GM12878 (cell line): ENCODE measurements around the gene RPS6KC1. TPM values are rescaled to one million over a fixed set of nuclear protein-coding genes. Genes with fewer than 3 reads are reported as not detected.

ENCODE experiments used
- ATAC-seq: fragments of 200-7000 bp; cut with Tn5 transposase; 3 replicates; pipeline ENCODE4 v1.9.1; 2020; ENCODE audit warnings: mild to moderate bottlenecking, moderate library complexity
- BruUV-seq: library from RNA; stranded (reverse); fragments of 400-500 nt; replicated peaks from 2 replicates; lab custom pipeline; 2021; lab: Mats Ljungman, UMichigan
- CTCF ChIA-PET: fragments of 300-600 bp; sonication (Branson Sonifier 250); formaldehyde crosslinking; extraction: SDS; loops from one replicate; lab custom pipeline; 2021; ENCODE audit warnings: inconsistent platforms; lab: Yijun Ruan, JAX
- POLR2A ChIA-PET: fragments of 350-600 bp; formaldehyde crosslinking; extraction: SDS; loops from one replicate; lab custom pipeline; 2021; ENCODE audit warnings: inconsistent platforms; lab: Charles Lee
- RAD21 ChIA-PET: fragments of 300-600 bp; sonication (Branson Sonifier 250); formaldehyde crosslinking; loops from one replicate; lab custom pipeline; 2023; ENCODE audit warnings: antibody characterized with exemption; ENCODE audit not compliant: unreplicated experiment; lab: Charles Lee
- SMC1A ChIA-PET: fragments of 300-600 bp; sonication (Branson Sonifier 250); formaldehyde crosslinking; loops from one replicate; lab custom pipeline; 2023; ENCODE audit not compliant: unreplicated experiment, uncharacterized antibody; lab: Charles Lee
- DNase-seq: peaks from one replicate; pipeline ENCODE4 v3.0.0-alpha.2; 2011; ENCODE audit warnings: low read depth, low spot score
- FAIRE-seq: peaks from 3 replicates; lab custom pipeline; 2011; peaks lifted over from hg19 to GRCh38; lab: Jason Lieb, UNC
- H2AFZ ChIP-seq: 2 replicates; pipeline ENCODE4 v1.6.0; 2011; ENCODE audit warnings: low read depth, low read length, control low read depth; ENCODE audit not compliant: control insufficient read depth
- H3K27ac ChIP-seq: 2 replicates; pipeline ENCODE4 v1.5.1; 2011; ENCODE audit warnings: control low read depth; ENCODE audit not compliant: control insufficient read depth, insufficient read depth
- H3K27me3 ChIP-seq, 2 experiments: replicated peaks in 1 of 2; 2 replicates each; pipeline versions ENCODE4 v1.6.0 to v1.6.1; 2011; ENCODE audit warnings: low read length in 1 of 2; ENCODE audit not compliant: control insufficient read depth in 2 of 2, insufficient read depth in 2 of 2
- H3K36me3 ChIP-seq, 2 experiments: 2 replicates each; pipeline ENCODE4 v1.5.1; 2011; ENCODE audit warnings: low read length in 1 of 2; ENCODE audit not compliant: control insufficient read depth in 2 of 2, insufficient read depth in 2 of 2
- H3K4me1 ChIP-seq: 2 replicates; pipeline ENCODE4 v1.6.1; 2011; ENCODE audit warnings: mild to moderate bottlenecking, low read length, moderate library complexity, mixed read lengths; ENCODE audit not compliant: control insufficient read depth, insufficient read depth
- H3K4me2 ChIP-seq: 2 replicates; pipeline ENCODE4 v1.6.0; 2011; ENCODE audit warnings: control low read depth; ENCODE audit not compliant: control insufficient read depth, insufficient read depth
- H3K4me3 ChIP-seq: fragments of 200-600 bp; sonication (generic); 2 replicates; pipeline ENCODE4 v1.5.1; 2016
- H3K79me2 ChIP-seq: 2 replicates; pipeline ENCODE4 v1.6.0; 2011; ENCODE audit warnings: low read length; ENCODE audit not compliant: control insufficient read depth, insufficient read depth
- H3K9ac ChIP-seq: 2 replicates; pipeline ENCODE4 v1.8.0; 2011; ENCODE audit warnings: low read length, control low read depth, mixed read lengths; ENCODE audit not compliant: control insufficient read depth, insufficient read depth
- H3K9me3 ChIP-seq: replicated peaks from 3 replicates; pipeline ENCODE4 v1.5.1; 2011; ENCODE audit warnings: mild to moderate bottlenecking, low read length; ENCODE audit not compliant: control insufficient read depth, insufficient read depth
- H4K20me1 ChIP-seq: 2 replicates; pipeline ENCODE4 v1.6.0; 2011; ENCODE audit not compliant: control insufficient read depth, insufficient read depth
- ATF7 ChIP-seq: fragments of 450-650 bp; IDR thresholded peaks from 2 replicates; pipeline ENCODE4 v1.6.1; 2016; ENCODE audit warnings: low read depth, mild to moderate bottlenecking
- BMI1 ChIP-seq: fragments of 450-650 bp; IDR thresholded peaks from 2 replicates; pipeline ENCODE4 v1.6.1; 2016; ENCODE audit warnings: mild to moderate bottlenecking, moderate library complexity, borderline replicate concordance
- CBX3 ChIP-seq: fragments of 200-600 bp; sonication (generic); IDR thresholded peaks from 2 replicates; pipeline ENCODE4 v1.6.1; 2016; ENCODE audit warnings: low read depth, borderline replicate concordance
- CEBPB ChIP-seq, 2 experiments: fragments of 150-350 bp in 1 of 2; IDR thresholded peaks; 2 replicates each; pipeline ENCODE4 v1.6.1; 2012 to 2014; ENCODE audit warnings: low read depth in 2 of 2, low read length in 2 of 2, borderline replicate concordance in 1 of 2, inconsistent platforms in 1 of 2
- CREB1 ChIP-seq: IDR thresholded peaks from 2 replicates; pipeline ENCODE4 v1.6.1; 2012; ENCODE audit warnings: low read depth, mild to moderate bottlenecking, inconsistent platforms
- HDAC6 ChIP-seq: fragments of 200-600 bp; sonication (generic); IDR thresholded peaks from one replicate; pipeline ENCODE4 v1.8.0; 2017; ENCODE audit warnings: antibody characterized with exemption; ENCODE audit not compliant: unreplicated experiment
- IRF4 ChIP-seq: IDR thresholded peaks from 2 replicates; pipeline ENCODE4 v1.6.1; 2011; ENCODE audit warnings: low read depth, low read length
- SREBF2 ChIP-seq: IDR thresholded peaks from 2 replicates; pipeline ENCODE4 v1.6.1; 2012; ENCODE audit warnings: mild to moderate bottlenecking, low read length
- ZBTB4 ChIP-seq: fragments of 450-650 bp; formaldehyde crosslinking; IDR thresholded peaks from 2 replicates; pipeline ENCODE4 v1.4.0; 2022; ENCODE audit warnings: mild to moderate bottlenecking, moderate library complexity
- ZNF687 ChIP-seq: fragments of 450-650 bp; IDR thresholded peaks from 2 replicates; pipeline ENCODE4 v1.6.1; 2017; ENCODE audit warnings: mild to moderate bottlenecking, moderate library complexity
- WGBS: methylation state at CpG from one replicate; pipeline ENCODE4 v1.1.6; 2016; ENCODE audit warnings: low lambda C conversion rate; ENCODE audit not compliant: insufficient replicate concordance, insufficient coverage; ENCODE audit errors: missing lambda C conversion rate; 5-methylcytosine and 5-hydroxymethylcytosine counted together
- in situ Hi-C: fragments of 300-500 bp; cut with MboI; formaldehyde crosslinking; loops from 9 replicates; pipeline ENCODE4 v1.14.3; 2018; ENCODE audit warnings: mixed read lengths
- intact Hi-C: fragments of 100-400 bp; cut with micrococcal nuclease; formaldehyde crosslinking; loops from one replicate; pipeline ENCODE4 v1.14.2; 2022; ENCODE audit not compliant: unreplicated experiment
- polyA plus RNA-seq, 11 experiments: library from polyadenylated mRNA; depleted of rRNA in 4 of 11; unstranded in 6 of 11; stranded (reverse) in 5 of 11; fragments of >200 nt; fragmentation: Nextera tagmentation in 4 of 11; fragmentation: Illumina TruSeq in 1 of 11; extraction: Ambion mirVana in 4 of 11; extraction: Trizol in 1 of 11; gene quantifications; 1 replicate in 1 of 11; 2 replicates in 10 of 11; pipeline versions ENCODE4 v1.2.1 to v1.2.3, GENCODE V29; 2011 to 2016; ENCODE audit warnings: inconsistent platforms in 2 of 11, missing spikeins in 2 of 11, low read depth in 1 of 11
- total RNA-seq, 4 experiments: library from RNA; depleted of rRNA in 3 of 4; stranded (reverse); fragments of >200 nt in 3 of 4; fragmentation: Illumina TruSeq in 1 of 4; extraction: Trizol in 1 of 4; gene quantifications; 2 replicates each; pipeline versions ENCODE4 v1.2.1 to v1.2.3, GENCODE V29; 2013 to 2021
- TF ChIP-seq, protein P1 (sequence below): IDR thresholded peaks from 2 replicates; pipeline ENCODE4 v1.6.1; 2011; ENCODE audit warnings: borderline replicate concordance, low read depth, mild to moderate bottlenecking, moderate library complexity, low read length; ENCODE audit not compliant: insufficient read depth, poor library complexity, severe bottlenecking

RPS6KC1 gene
- total and polyA plus RNA-seq, 10 of the 15 experiments (the other 5 are each of a cell fraction or from before 2014, with no cell fraction given), result 2.9 to 17.3 (median 12.2) TPM

GRCh38 chr1:213162862-213163261, 111.8 kb downstream of the RPS6KC1 start:
- no peak for ATAC-seq

More at GRCh38 chr1:213162862-213163261, 111.8 kb downstream of the RPS6KC1 start:
- CTCF ChIA-PET, result interaction anchor here (1.1 kb wide), 1 partner anchor 40 kb away, joined by 3 read pairs; no protein-coding TSS in a partner anchor
- FAIRE-seq (no peak), DNase-seq (no peak)
- in situ Hi-C loops, result no loop called here
- TF ChIP-seq SREBF2 (no peak), IRF4 (no peak), ZNF687 (no peak), ZBTB4 (no peak), CREB1 (no peak), CBX3 (no peak), BMI1 (no peak), HDAC6 (no peak), ATF7 (no peak), CEBPB (IDR thresholded peaks at IDR 0.05; ENCODE audit: borderline replicate concordance in 1 of 2, low read depth in 2 of 2, low read length in 2 of 2) (no peak)
- TF ChIP-seq, protein P1, sequence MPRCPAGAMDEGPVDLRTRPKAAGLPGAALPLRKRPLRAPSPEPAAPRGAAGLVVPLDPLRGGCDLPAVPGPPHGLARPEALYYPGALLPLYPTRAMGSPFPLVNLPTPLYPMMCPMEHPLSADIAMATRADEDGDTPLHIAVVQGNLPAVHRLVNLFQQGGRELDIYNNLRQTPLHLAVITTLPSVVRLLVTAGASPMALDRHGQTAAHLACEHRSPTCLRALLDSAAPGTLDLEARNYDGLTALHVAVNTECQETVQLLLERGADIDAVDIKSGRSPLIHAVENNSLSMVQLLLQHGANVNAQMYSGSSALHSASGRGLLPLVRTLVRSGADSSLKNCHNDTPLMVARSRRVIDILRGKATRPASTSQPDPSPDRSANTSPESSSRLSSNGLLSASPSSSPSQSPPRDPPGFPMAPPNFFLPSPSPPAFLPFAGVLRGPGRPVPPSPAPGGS, result no peak
- RAD21 ChIA-PET, result no interaction called here
- SMC1A ChIA-PET, result no interaction called here
- Histone ChIP-seq H3K36me3 (no peaks in the 10 kb centered on the region; a peak in 1 of 4 replicates), H3K9ac (no peak overlapping the region), H3K79me2 (no peaks in the 10 kb centered on the region), H2AFZ (no peak overlapping the region), H3K4me2 (no peak overlapping the region), H4K20me1 (no peaks in the 10 kb centered on the region), H3K4me1 (no peaks in the 10 kb centered on the region), H3K27ac (no peak overlapping the region), H3K9me3 (no peaks in the 10 kb centered on the region; the same call in 2 of the 3 replicates), H3K4me3 (no peak overlapping the region), H3K27me3 (no peaks in the 10 kb centered on the region)
- WGBS, result 96% methylated on average over 1 of the region's 1 CpG
- POLR2A ChIA-PET, result no interaction called here
- BruUV-seq, result no TSS peak
- intact Hi-C loops, result no loop called here
